Calu3 (cell line): Measurements from ENCODE around the gene DAAM1. TPM values are rescaled to one million over a fixed set of nuclear protein-coding genes. Genes with fewer than 3 reads are reported as not detected.

ENCODE experiments used
- BruUV-seq: library from RNA; stranded (reverse); fragments of 400-500 nt; replicated peaks from 2 replicates; lab custom pipeline; 2021; lab: Mats Ljungman, UMichigan
- CTCF ChIA-PET: fragments of 300-600 bp; sonication (Branson Sonifier 250); formaldehyde crosslinking; loops from one replicate; lab custom pipeline; 2022; ENCODE audit warnings: antibody characterized with exemption; lab: Charles Lee
- DNase-seq: peaks from one replicate; pipeline ENCODE4 v3.0.0; 2022
- H3K27ac Mint-ChIP-seq: one replicate; pipeline ENCODE4 v1.8.0; 2022; ENCODE audit warnings: mixed read lengths; ENCODE audit not compliant: unreplicated experiment
- H3K27me3 Mint-ChIP-seq: one replicate; pipeline ENCODE4 v1.8.0; 2022; ENCODE audit warnings: mixed read lengths; ENCODE audit not compliant: unreplicated experiment
- H3K36me3 Mint-ChIP-seq: one replicate; pipeline ENCODE4 v1.8.0; 2022; ENCODE audit warnings: mild to moderate bottlenecking, moderate library complexity, mixed read lengths; ENCODE audit not compliant: insufficient read depth, unreplicated experiment
- H3K4me1 Mint-ChIP-seq: one replicate; pipeline ENCODE4 v1.8.0; 2022; ENCODE audit warnings: mild to moderate bottlenecking, low read depth, mixed read lengths; ENCODE audit not compliant: unreplicated experiment
- H3K4me3 Mint-ChIP-seq: one replicate; pipeline ENCODE4 v1.8.0; 2022; ENCODE audit warnings: mild to moderate bottlenecking, low read depth, moderate library complexity, mixed read lengths; ENCODE audit not compliant: unreplicated experiment
- H3K9me3 Mint-ChIP-seq: one replicate; pipeline ENCODE4 v1.8.0; 2022; ENCODE audit warnings: low read depth, mixed read lengths; ENCODE audit not compliant: unreplicated experiment
- intact Hi-C: fragments of 100-400 bp; cut with micrococcal nuclease; formaldehyde crosslinking; loops from one replicate; pipeline ENCODE4 v1.10.0; 2022; ENCODE audit not compliant: unreplicated experiment
- total RNA-seq: library from RNA; stranded (reverse); gene quantifications from 2 replicates; pipeline ENCODE4 v1.2.3, GENCODE V29; 2022
- TF ChIP-seq, protein P1 (sequence below): fragments of 200-600 bp; IDR thresholded peaks from one replicate; pipeline ENCODE4 v1.8.0; 2022; ENCODE audit warnings: antibody characterized with exemption; ENCODE audit not compliant: unreplicated experiment

DAAM1 gene
- total RNA-seq, 1 experiment from 2014 or later: 28.9 TPM

DNA sequence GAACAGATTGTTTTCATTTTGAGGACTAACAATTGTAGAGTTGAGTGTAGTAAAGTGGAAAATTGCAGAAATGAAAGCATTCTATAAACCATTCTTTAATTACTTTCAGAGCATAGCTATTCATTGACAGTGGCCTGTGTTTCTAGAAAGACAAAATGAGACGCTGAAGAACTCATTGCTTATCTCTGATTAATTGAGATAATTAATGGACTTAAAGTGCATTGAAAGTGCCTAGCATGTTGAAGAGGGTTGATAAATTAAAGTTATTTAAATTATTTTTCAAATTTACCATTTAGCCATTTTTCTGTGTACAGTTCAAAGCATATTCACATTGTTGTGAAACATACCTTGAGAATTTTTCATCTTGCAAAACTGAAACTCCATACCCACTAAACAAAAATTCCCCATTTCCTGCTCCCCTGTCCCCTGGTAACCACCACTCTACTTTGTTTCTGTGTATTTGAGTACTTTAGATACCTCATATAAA is 57.4 kb downstream of the DAAM1 start:
- Mint-ChIP-seq H3K27me3 (no peaks in the 10 kb centered on the region), H3K9me3 (no peaks in the 10 kb centered on the region), H3K36me3 (no peaks in the 10 kb centered on the region), H3K4me1 (peaks cover 22% of the 10 kb centered on the region), H3K27ac (no peak overlapping the region), H3K4me3 (no peak overlapping the region)
- intact Hi-C loops: no loop called here
- CTCF ChIA-PET: no interaction called here
- DNase-seq: no peak
- BruUV-seq: no TSS peak
- TF ChIP-seq, protein P1, sequence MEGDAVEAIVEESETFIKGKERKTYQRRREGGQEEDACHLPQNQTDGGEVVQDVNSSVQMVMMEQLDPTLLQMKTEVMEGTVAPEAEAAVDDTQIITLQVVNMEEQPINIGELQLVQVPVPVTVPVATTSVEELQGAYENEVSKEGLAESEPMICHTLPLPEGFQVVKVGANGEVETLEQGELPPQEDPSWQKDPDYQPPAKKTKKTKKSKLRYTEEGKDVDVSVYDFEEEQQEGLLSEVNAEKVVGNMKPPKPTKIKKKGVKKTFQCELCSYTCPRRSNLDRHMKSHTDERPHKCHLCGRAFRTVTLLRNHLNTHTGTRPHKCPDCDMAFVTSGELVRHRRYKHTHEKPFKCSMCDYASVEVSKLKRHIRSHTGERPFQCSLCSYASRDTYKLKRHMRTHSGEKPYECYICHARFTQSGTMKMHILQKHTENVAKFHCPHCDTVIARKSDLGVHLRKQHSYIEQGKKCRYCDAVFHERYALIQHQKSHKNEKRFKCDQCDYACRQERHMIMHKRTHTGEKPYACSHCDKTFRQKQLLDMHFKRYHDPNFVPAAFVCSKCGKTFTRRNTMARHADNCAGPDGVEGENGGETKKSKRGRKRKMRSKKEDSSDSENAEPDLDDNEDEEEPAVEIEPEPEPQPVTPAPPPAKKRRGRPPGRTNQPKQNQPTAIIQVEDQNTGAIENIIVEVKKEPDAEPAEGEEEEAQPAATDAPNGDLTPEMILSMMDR: no peak

DNA sequence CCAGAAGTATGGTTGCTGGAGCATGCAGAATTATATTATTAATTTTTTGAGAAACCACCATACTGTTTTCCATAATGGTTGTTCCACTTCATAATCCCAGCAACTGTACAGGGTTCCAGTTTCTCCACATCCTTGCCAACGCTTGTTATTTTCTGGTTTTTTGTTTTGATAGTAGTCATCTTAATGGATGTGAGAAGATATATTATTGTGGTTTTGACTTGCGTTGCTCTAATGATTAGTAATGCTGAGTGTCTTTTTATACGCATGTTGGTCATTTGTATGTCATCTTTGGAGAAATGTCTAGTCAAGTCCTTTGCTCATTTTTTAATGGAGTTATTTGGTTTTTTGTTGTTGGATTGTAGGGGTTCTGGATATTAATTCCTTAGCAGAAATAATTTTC is 58.1 kb downstream of the DAAM1 start:
- intact Hi-C loops: no loop called here
- DNase-seq: no peak

DNA sequence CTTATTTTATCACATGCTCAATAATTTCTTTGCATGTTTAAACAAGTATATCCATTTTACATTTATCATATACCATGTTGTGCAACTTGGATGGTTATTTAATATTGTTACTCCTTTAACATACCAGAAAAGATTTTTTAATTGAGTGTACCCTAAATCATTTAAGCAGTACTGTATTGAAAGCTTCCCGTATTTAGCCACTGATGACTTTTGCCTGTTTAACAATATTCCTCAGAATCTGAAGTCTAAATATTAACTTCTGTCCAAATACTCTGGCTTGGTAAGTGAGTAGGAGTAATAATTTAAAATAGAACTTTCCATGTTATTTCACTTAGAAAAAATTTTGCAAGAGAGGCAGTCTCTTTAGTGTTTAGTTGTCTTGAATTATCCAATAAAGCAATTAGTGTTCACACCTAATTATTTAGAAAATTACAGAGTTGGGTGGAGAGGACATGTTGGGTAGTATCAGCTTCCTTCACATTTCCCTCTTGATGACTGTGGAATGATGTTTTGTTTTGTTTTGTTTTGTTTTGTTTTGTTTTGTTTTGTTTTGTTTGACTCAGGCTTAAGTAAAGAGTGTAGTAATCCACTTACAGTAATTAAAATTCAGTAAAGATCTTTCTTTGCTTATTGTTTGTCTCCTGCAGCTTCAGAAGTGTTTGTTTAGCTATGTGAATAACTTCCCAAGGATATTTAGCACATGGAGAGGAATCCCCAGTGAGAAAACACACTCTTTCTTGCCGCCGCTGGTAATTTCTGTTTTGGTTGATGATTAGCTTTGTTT is 59.5 kb downstream of the DAAM1 start:
- Mint-ChIP-seq H3K4me1 (peaks cover 22% of the 10 kb centered on the region), H3K27ac (no peak overlapping the region), H3K27me3 (no peaks in the 10 kb centered on the region), H3K36me3 (no peaks in the 10 kb centered on the region), H3K9me3 (no peaks in the 10 kb centered on the region), H3K4me3 (no peak overlapping the region)
- DNase-seq: no peak
- TF ChIP-seq, protein P1: no peak
- CTCF ChIA-PET: no interaction called here
- intact Hi-C loops: no loop called here
- no TSS peak for BruUV-seq

More for the DNA sequence above, 58.1 kb downstream of the DAAM1 start:
- CTCF ChIA-PET: no interaction called here
- Mint-ChIP-seq H3K27me3 (no peaks in the 10 kb centered on the region), H3K27ac (no peak overlapping the region), H3K9me3 (no peaks in the 10 kb centered on the region), H3K4me1 (peaks cover 22% of the 10 kb centered on the region), H3K36me3 (no peaks in the 10 kb centered on the region), H3K4me3 (no peak overlapping the region)
- no TSS peak for BruUV-seq
- TF ChIP-seq, protein P1: no peak

DNA sequence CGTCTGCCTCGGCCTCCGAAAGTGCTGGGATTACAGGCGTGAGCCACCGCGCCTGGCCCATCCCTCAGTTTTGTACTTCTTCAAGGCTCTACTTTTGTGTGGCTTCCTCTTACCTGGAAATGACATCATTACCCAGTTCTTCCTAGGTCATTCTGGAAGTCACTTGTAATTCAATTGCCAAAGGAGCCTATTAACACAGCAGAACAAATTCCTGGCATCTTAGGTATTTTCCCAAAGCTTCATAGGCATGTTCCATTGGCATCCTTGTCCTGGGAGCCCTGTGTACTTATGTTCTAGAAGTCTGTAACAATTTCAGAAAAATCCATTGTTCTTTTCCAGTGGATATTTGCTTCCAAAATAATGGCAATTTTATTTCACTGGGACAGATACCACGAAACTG is 60.6 kb downstream of the DAAM1 start:
- BruUV-seq: no TSS peak
- no peak overlapping the region for H3K27ac Mint-ChIP-seq
- CTCF ChIA-PET: no interaction called here

More for the DNA sequence above, 60.6 kb downstream of the DAAM1 start:
- DNase-seq: no peak
- no peaks in the 10 kb centered on the region for H3K36me3 Mint-ChIP-seq
- no peaks in the 10 kb centered on the region for H3K27me3 Mint-ChIP-seq
- H3K9me3 Mint-ChIP-seq: no peaks in the 10 kb centered on the region
- peaks cover 18% of the 10 kb centered on the region for H3K4me1 Mint-ChIP-seq
- intact Hi-C loops: no loop called here
- no peak overlapping the region for H3K4me3 Mint-ChIP-seq
- TF ChIP-seq, protein P1: no peak
